ENCODE results near the gene TBC1D1. TPM values are rescaled to one million over a fixed set of nuclear protein-coding genes. Genes with fewer than 3 reads are reported as not detected.

TBC1D1 gene
- total and polyA plus RNA-seq, 4 experiments from 2014 or later, result 15.3 to 46.7 (median 34.3) TPM

DNA sequence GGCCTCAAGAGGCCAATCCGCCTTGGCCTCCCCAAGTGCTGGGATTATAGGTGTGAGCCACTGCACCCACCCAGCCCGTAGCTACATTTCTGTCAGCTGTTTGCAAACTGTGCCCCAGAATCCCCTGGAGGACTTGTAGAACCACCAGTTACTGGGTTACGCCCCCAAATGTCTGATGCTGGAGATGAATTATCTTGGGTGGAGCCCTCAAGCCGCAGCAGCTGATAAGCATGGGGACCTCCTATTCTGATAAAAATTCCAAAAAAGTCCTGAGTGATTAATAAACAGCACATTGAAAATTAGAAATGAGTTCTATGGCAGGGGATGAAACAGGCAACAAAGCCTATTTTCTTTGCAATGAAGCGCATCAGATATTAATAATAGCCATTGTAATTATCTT lies 174.3 kb downstream of the TBC1D1 start:
- no peak overlapping the region for H3K27ac Mint-ChIP-seq
- H3K27me3 Mint-ChIP-seq, result no peaks in the 10 kb centered on the region
- peaks cover 4% of the 10 kb centered on the region for H3K4me1 ChIP-seq (ENCODE audit: insufficient read depth, low read length)
- no peaks in the 10 kb centered on the region for H3K27me3 ChIP-seq (ENCODE audit: insufficient read depth, low read length)
- H3K9me3 Mint-ChIP-seq, result no peaks in the 10 kb centered on the region
- H3K36me3 Mint-ChIP-seq, result peaks cover 29 to 36% of the 10 kb centered on the region in 2 donors
- H3K4me3 ChIP-seq (ENCODE audit: low read length in 2 of 2), result no peak overlapping the region
- POLR2A ChIA-PET (ENCODE audit: partially characterized antibody), result no interaction called here
- CTCF ChIA-PET (ENCODE audit: partially characterized antibody), result interaction anchor here (0.9 to 8.9 kb wide), 3 partner anchors 62 to 665 kb away, joined by 3 to 114 read pairs (median 71); no protein-coding TSS in a partner anchor
- no peak overlapping the region for H3K27ac ChIP-seq (ENCODE audit: low read depth, low read length)
- H3K4me1 Mint-ChIP-seq, result peaks cover 10 to 20% (median 13%) of the 10 kb centered on the region in 4 donors
- no peak overlapping the region for H3K4me3 Mint-ChIP-seq
- H3K9me3 ChIP-seq (ENCODE audit: control insufficient read depth in 1 of 2, low read length in 2 of 2), result no peaks in the 10 kb centered on the region
- DNase-seq, result no peak
- no peaks in the 10 kb centered on the region for H3K36me3 ChIP-seq (ENCODE audit: insufficient read depth, low read length)
- intact Hi-C loops (cut with micrococcal nuclease), result no loop called here

- Mint-ChIP-seq H3K9me3 (no peaks in the 10 kb centered on the region), H3K4me1 (peaks cover 9 to 20% (median 13%) of the 10 kb centered on the region in 4 donors), H3K27me3 (no peaks in the 10 kb centered on the region), H3K4me3 (no peak overlapping the region), H3K36me3 (peaks cover 28 to 31% of the 10 kb centered on the region in 2 donors), H3K27ac (no peak overlapping the region)
- CTCF ChIA-PET (ENCODE audit: partially characterized antibody), result interaction anchor here (5.9 to 8.9 kb wide), 2 partner anchors 111 to 664 kb away, joined by 71 to 114 read pairs; no protein-coding TSS in a partner anchor
- no peaks in the 10 kb centered on the region for H3K9me3 ChIP-seq (ENCODE audit: control insufficient read depth in 1 of 2, low read length in 2 of 2)
- no peaks in the 10 kb centered on the region for H3K36me3 ChIP-seq (ENCODE audit: insufficient read depth, low read length)
- no peak overlapping the region for H3K27ac ChIP-seq (ENCODE audit: low read depth, low read length)
- H3K4me3 ChIP-seq (ENCODE audit: low read length in 2 of 2), result no peak overlapping the region
- H3K27me3 ChIP-seq (ENCODE audit: insufficient read depth, low read length), result no peaks in the 10 kb centered on the region
- peaks cover 4% of the 10 kb centered on the region for H3K4me1 ChIP-seq (ENCODE audit: insufficient read depth, low read length)
- POLR2A ChIA-PET (ENCODE audit: partially characterized antibody), result no interaction called here
- no peak for DNase-seq
- intact Hi-C loops (cut with micrococcal nuclease), result no loop called here
These were observed 175.0 kb downstream of the TBC1D1 start for GRCh38 chr4:38065900-38066299.

DNA sequence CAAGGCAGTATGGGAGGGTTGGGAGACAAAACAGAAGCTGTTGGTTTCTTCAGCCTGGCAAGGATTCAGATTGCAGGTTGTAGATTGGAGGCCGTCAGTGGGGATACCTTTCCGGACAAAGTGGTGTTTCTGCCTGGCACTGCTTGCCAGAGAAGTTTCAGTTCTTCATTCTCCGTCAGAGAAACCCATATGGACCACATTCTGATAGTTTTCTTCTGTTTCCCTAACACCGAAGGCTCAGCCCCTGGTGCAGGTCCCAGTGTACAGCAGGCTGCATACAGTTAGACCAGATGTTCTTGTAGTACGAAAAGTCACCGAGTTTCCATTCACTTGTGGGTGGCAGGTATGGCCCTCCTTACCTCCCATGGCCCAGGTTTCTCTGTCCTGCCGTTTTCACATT lies 176.6 kb downstream of the TBC1D1 start:
- ChIA-PET POLR2A (ENCODE audit: partially characterized antibody) (no interaction called here), CTCF (ENCODE audit: partially characterized antibody) (interaction anchor here (0.7 to 8.9 kb wide), 4 partner anchors 109 to 663 kb away, joined by 3 to 114 read pairs (median 46); no protein-coding TSS in a partner anchor)
- Mint-ChIP-seq H3K27me3 (no peaks in the 10 kb centered on the region), H3K4me3 (no peak overlapping the region), H3K9me3 (no peaks in the 10 kb centered on the region), H3K4me1 (peaks cover 3 to 11% (median 7%) of the 10 kb centered on the region in 4 donors), H3K36me3 (peaks cover 28 to 38% of the 10 kb centered on the region in 2 donors), H3K27ac (no peak overlapping the region)
- no peaks in the 10 kb centered on the region for H3K36me3 ChIP-seq (ENCODE audit: insufficient read depth, low read length)
- no peaks in the 10 kb centered on the region for H3K9me3 ChIP-seq (ENCODE audit: control insufficient read depth in 1 of 2, low read length in 2 of 2)
- no peaks in the 10 kb centered on the region for H3K27me3 ChIP-seq (ENCODE audit: insufficient read depth, low read length)
- H3K4me3 ChIP-seq (ENCODE audit: low read length in 2 of 2), result no peak overlapping the region
- H3K4me1 ChIP-seq (ENCODE audit: insufficient read depth, low read length), result no peaks in the 10 kb centered on the region
- intact Hi-C loops (cut with micrococcal nuclease), result no loop called here
- no peak overlapping the region for H3K27ac ChIP-seq (ENCODE audit: low read depth, low read length)
- no peak for DNase-seq

DNA sequence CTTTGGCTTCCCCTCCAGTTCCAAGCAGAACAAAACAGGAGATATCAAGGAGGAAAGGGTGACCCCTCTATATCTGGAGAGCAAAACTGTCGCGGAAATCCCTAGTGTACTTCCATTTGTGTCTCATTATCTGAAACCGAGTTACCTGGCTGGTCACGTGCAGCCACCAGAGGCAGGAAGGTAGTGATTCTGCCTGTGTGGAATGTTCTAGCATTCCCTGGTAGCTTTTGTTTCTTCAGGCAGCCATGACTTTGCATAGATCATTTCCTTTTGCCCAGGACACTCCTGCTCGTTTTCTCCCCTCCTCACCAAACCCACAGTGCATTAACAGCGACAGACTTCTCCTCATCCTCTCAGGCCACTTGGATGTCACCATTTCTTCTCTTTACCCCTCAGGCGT lies 177.2 kb downstream of the TBC1D1 start:
- Histone ChIP-seq H3K27ac (ENCODE audit: low read depth, low read length) (no peak overlapping the region), H3K9me3 (ENCODE audit: control insufficient read depth in 1 of 2, low read length in 2 of 2) (no peaks in the 10 kb centered on the region), H3K36me3 (ENCODE audit: insufficient read depth, low read length) (no peaks in the 10 kb centered on the region), H3K4me3 (ENCODE audit: low read length in 2 of 2) (no peak overlapping the region), H3K27me3 (ENCODE audit: insufficient read depth, low read length) (no peaks in the 10 kb centered on the region), H3K4me1 (ENCODE audit: insufficient read depth, low read length) (no peaks in the 10 kb centered on the region)
- no peak for DNase-seq
- intact Hi-C loops (cut with micrococcal nuclease), result no loop called here
- Mint-ChIP-seq H3K4me1 (peaks cover 3 to 9% (median 4%) of the 10 kb centered on the region in 4 donors), H3K36me3 (peaks cover 33 to 40% of the 10 kb centered on the region in 2 donors), H3K27ac (peak overlapping the region in 1 of 7 donors; percentile 38), H3K27me3 (no peaks in the 10 kb centered on the region), H3K4me3 (no peak overlapping the region), H3K9me3 (no peaks in the 10 kb centered on the region)
- CTCF ChIA-PET (ENCODE audit: partially characterized antibody), result interaction anchor here (0.7 to 5.7 kb wide), 9 partner anchors 11 to 662 kb away, joined by 3 to 49 read pairs (median 4); no protein-coding TSS in a partner anchor
- POLR2A ChIA-PET (ENCODE audit: partially characterized antibody), result interaction anchor here (1.1 kb wide), 1 partner anchor 65 kb away, joined by 3 read pairs; no protein-coding TSS in a partner anchor

- DNase-seq, result peak in 4 of 5 donors; percentile 4 to 52 (median 19)
These were observed 178.4 kb downstream of the TBC1D1 start for GRCh38 chr4:38069271-38069760.

GRCh38 chr4:38071801-38072431 lies 181.0 kb downstream of the TBC1D1 start:
- H3K27ac Mint-ChIP-seq, result peak overlapping the region in 2 of 7 donors; percentile 32 to 60
- peaks cover 2 to 9% (median 4%) of the 10 kb centered on the region in 4 donors for H3K4me1 Mint-ChIP-seq
- Histone ChIP-seq H3K36me3 (ENCODE audit: insufficient read depth, low read length) (no peaks in the 10 kb centered on the region), H3K4me3 (ENCODE audit: low read length in 2 of 2) (no peak overlapping the region), H3K27me3 (ENCODE audit: insufficient read depth, low read length) (no peaks in the 10 kb centered on the region), H3K9me3 (ENCODE audit: control insufficient read depth in 1 of 2, low read length in 2 of 2) (no peaks in the 10 kb centered on the region), H3K4me1 (ENCODE audit: insufficient read depth, low read length) (no peaks in the 10 kb centered on the region), H3K27ac (ENCODE audit: low read depth, low read length) (no peak overlapping the region)
- ChIA-PET CTCF (ENCODE audit: partially characterized antibody) (interaction anchor here (0.8 to 5.7 kb wide), 6 partner anchors 9 to 711 kb away, joined by 3 to 49 read pairs (median 6); partner anchors contain the start of gene TLR10), POLR2A (ENCODE audit: partially characterized antibody) (no interaction called here)
- H3K4me3 Mint-ChIP-seq, result no peak overlapping the region
- H3K27me3 Mint-ChIP-seq, result no peaks in the 10 kb centered on the region
- H3K9me3 Mint-ChIP-seq, result no peaks in the 10 kb centered on the region
- H3K36me3 Mint-ChIP-seq, result peaks cover 52 to 63% of the 10 kb centered on the region in 2 donors
- DNase-seq, result no peak
- intact Hi-C loops (cut with micrococcal nuclease), result no loop called here

More at GRCh38 chr4:38069271-38069760, 178.4 kb downstream of the TBC1D1 start:
- peaks cover 2 to 9% (median 4%) of the 10 kb centered on the region in 4 donors for H3K4me1 Mint-ChIP-seq
- H3K27me3 ChIP-seq (ENCODE audit: insufficient read depth, low read length), result no peaks in the 10 kb centered on the region
- no peak overlapping the region for H3K4me3 Mint-ChIP-seq
- H3K27ac ChIP-seq (ENCODE audit: low read depth, low read length), result no peak overlapping the region
- no peaks in the 10 kb centered on the region for H3K9me3 ChIP-seq (ENCODE audit: control insufficient read depth in 1 of 2, low read length in 2 of 2)
- intact Hi-C loops (cut with micrococcal nuclease), result no loop called here
- no peaks in the 10 kb centered on the region for H3K9me3 Mint-ChIP-seq
- peak overlapping the region in 1 of 7 donors; percentile 14 for H3K27ac Mint-ChIP-seq
- H3K36me3 ChIP-seq (ENCODE audit: insufficient read depth, low read length), result no peaks in the 10 kb centered on the region
- no peaks in the 10 kb centered on the region for H3K4me1 ChIP-seq (ENCODE audit: insufficient read depth, low read length)
- H3K36me3 Mint-ChIP-seq, result peaks cover 38 to 46% of the 10 kb centered on the region in 2 donors
- CTCF ChIA-PET (ENCODE audit: partially characterized antibody), result interaction anchor here (0.7 to 5.7 kb wide), 23 partner anchors 9 to 791 kb away, joined by 3 to 49 read pairs (median 5); partner anchors contain the start of genes TLR1 and TLR10
- POLR2A ChIA-PET (ENCODE audit: partially characterized antibody), result interaction anchor here (1.1 kb wide), 1 partner anchor 63 kb away, joined by 3 read pairs; no protein-coding TSS in a partner anchor
- no peaks in the 10 kb centered on the region for H3K27me3 Mint-ChIP-seq
- no peak overlapping the region for H3K4me3 ChIP-seq (ENCODE audit: low read length in 2 of 2)

- intact Hi-C loops (cut with micrococcal nuclease), result no loop called here
- no peaks in the 10 kb centered on the region for H3K4me1 ChIP-seq (ENCODE audit: insufficient read depth, low read length)
- H3K36me3 ChIP-seq (ENCODE audit: insufficient read depth, low read length), result no peaks in the 10 kb centered on the region
- H3K9me3 ChIP-seq (ENCODE audit: control insufficient read depth in 1 of 2, low read length in 2 of 2), result no peaks in the 10 kb centered on the region
- H3K36me3 Mint-ChIP-seq, result peaks cover 50 to 66% of the 10 kb centered on the region in 2 donors
- H3K27ac ChIP-seq (ENCODE audit: low read depth, low read length), result no peak overlapping the region
- H3K9me3 Mint-ChIP-seq, result no peaks in the 10 kb centered on the region
- H3K4me3 ChIP-seq (ENCODE audit: low read length in 2 of 2), result no peak overlapping the region
- H3K27ac Mint-ChIP-seq, result peak overlapping the region in 2 of 7 donors; percentile 10 to 21
- POLR2A ChIA-PET (ENCODE audit: partially characterized antibody), result no interaction called here
- peaks cover 2 to 9% (median 4%) of the 10 kb centered on the region in 4 donors for H3K4me1 Mint-ChIP-seq
- no peaks in the 10 kb centered on the region for H3K27me3 Mint-ChIP-seq
- H3K4me3 Mint-ChIP-seq, result no peak overlapping the region
- DNase-seq, result no peak
- H3K27me3 ChIP-seq (ENCODE audit: insufficient read depth, low read length), result no peaks in the 10 kb centered on the region
- CTCF ChIA-PET (ENCODE audit: partially characterized antibody), result interaction anchor here (0.8 to 5.7 kb wide), 3 partner anchors 10 to 658 kb away, joined by 3 to 49 read pairs (median 7); no protein-coding TSS in a partner anchor
These were observed 181.7 kb downstream of the TBC1D1 start for GRCh38 chr4:38072578-38072977.

Data from CD4-positive, alpha-beta memory T cell (primary cell).